GM21717 (cell line): ENCODE results near the gene TEX12.
A peak's percentile ranks its signal among the peaks of the same experiment; 100 is the strongest.

Source experiments
- ATAC-seq: cut with Tn5 transposase; IDR thresholded peaks from one replicate; pipeline ENCODE4 v1.9.1; 2021; ENCODE audit warnings: mild to moderate bottlenecking, moderate library complexity; ENCODE audit not compliant: unreplicated experiment

Gene TEX12

GRCh38 chr11:112210890-112211289, 43.7 kb downstream of the TEX12 start:
- ATAC-seq = no peak

GRCh38 chr11:112211536-112211935, 44.4 kb downstream of the TEX12 start:
- ATAC-seq = no peak

GRCh38 chr11:112212290-112212689, 45.1 kb downstream of the TEX12 start:
- no peak for ATAC-seq

GRCh38 chr11:112212710-112213109, 45.5 kb downstream of the TEX12 start:
- no peak for ATAC-seq

- no peak for ATAC-seq
Measured at GRCh38 chr11:112213753-112214152, 46.6 kb downstream of the TEX12 start.

- no peak for ATAC-seq
Measured at GRCh38 chr11:112215621-112216020, 48.4 kb downstream of the TEX12 start.

GRCh38 chr11:112216561-112217105, 49.5 kb downstream of the TEX12 start:
- no peak for ATAC-seq

- ATAC-seq = peak; percentile 85
Measured at GRCh38 chr11:112219476-112220232, 52.5 kb downstream of the TEX12 start.

GRCh38 chr11:112221274-112221835, 54.2 kb downstream of the TEX12 start:
- ATAC-seq = no peak
